A673 (cell line): ENCODE results near the gene NCAM2.

ENCODE experiments used
- EZH2 ChIP-seq: fragments of 200-600 bp; sonication (generic); IDR thresholded peaks from 2 replicates; pipeline ENCODE4 v1.6.1; 2017; ENCODE audit warnings: borderline replicate concordance, low read depth, mild to moderate bottlenecking, mixed read lengths, antibody characterized with exemption, low read length; ENCODE audit not compliant: poor library complexity, severe bottlenecking
- TF ChIP-seq, protein P1 (sequence below): fragments of 300-800, 200-600 bp; sonication (generic); conservative IDR thresholded peaks from 2 replicates; pipeline ENCODE4 v1.5.1; 2017; ENCODE audit warnings: low read depth, mild to moderate bottlenecking, antibody characterized with exemption, low read length, moderate library complexity, mixed read lengths

- TF ChIP-seq, protein P1, sequence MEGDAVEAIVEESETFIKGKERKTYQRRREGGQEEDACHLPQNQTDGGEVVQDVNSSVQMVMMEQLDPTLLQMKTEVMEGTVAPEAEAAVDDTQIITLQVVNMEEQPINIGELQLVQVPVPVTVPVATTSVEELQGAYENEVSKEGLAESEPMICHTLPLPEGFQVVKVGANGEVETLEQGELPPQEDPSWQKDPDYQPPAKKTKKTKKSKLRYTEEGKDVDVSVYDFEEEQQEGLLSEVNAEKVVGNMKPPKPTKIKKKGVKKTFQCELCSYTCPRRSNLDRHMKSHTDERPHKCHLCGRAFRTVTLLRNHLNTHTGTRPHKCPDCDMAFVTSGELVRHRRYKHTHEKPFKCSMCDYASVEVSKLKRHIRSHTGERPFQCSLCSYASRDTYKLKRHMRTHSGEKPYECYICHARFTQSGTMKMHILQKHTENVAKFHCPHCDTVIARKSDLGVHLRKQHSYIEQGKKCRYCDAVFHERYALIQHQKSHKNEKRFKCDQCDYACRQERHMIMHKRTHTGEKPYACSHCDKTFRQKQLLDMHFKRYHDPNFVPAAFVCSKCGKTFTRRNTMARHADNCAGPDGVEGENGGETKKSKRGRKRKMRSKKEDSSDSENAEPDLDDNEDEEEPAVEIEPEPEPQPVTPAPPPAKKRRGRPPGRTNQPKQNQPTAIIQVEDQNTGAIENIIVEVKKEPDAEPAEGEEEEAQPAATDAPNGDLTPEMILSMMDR: no peak
- TF ChIP-seq EZH2: no peak
Measured at GRCh38 chr21:21468003-21468402, 469.8 kb downstream of the NCAM2 start.
